ENCODE measurements around the gene FXR2. TPM values are rescaled to one million over a fixed set of nuclear protein-coding genes. Genes with fewer than 3 reads are reported as not detected.

The FXR2 gene
- total RNA-seq, 1 experiment from 2014 or later = 36.4 TPM

DNA sequence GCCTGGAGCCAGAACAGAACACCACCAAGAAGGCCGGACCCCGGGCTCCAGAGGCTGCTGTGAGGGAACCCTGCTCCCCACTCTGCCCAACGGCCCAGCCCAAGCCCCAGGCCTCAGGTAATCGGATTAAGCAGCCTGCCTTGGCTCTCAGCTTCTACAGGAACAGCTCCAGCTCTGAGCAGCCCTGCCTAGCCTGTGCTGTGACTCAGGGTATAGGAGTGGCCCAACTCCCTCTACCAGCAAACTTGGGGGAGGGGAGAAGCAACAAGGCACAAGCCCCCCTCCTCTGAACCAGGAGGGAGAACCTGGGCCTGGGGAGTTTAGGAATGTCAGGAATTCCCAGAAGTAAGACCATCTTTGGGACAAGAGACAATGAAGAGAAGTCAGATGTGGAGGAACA, 24.0 kb downstream of the FXR2 start:
- TF ChIP-seq, protein P1, sequence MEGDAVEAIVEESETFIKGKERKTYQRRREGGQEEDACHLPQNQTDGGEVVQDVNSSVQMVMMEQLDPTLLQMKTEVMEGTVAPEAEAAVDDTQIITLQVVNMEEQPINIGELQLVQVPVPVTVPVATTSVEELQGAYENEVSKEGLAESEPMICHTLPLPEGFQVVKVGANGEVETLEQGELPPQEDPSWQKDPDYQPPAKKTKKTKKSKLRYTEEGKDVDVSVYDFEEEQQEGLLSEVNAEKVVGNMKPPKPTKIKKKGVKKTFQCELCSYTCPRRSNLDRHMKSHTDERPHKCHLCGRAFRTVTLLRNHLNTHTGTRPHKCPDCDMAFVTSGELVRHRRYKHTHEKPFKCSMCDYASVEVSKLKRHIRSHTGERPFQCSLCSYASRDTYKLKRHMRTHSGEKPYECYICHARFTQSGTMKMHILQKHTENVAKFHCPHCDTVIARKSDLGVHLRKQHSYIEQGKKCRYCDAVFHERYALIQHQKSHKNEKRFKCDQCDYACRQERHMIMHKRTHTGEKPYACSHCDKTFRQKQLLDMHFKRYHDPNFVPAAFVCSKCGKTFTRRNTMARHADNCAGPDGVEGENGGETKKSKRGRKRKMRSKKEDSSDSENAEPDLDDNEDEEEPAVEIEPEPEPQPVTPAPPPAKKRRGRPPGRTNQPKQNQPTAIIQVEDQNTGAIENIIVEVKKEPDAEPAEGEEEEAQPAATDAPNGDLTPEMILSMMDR (conservative IDR thresholded peaks at IDR 0.05) = no peak
- peak overlapping the region; percentile 8 for H2BK120ac ChIP-seq (ENCODE audit: low read depth, low read length, poor library complexity, severe bottlenecking)
- no CpG with 5 or more reads among the region's 4 CpGs for WGBS (ENCODE audit: extremely low coverage, insufficient read length, low lambda C conversion rate)
- H2AK5ac ChIP-seq (ENCODE audit: insufficient read length, low read length) = no peak overlapping the region
- Mint-ChIP-seq H3K27ac (peak overlapping the region; percentile 74 to 98 (median 85); a peak in 6 of 7 replicates), H3K9me3 (no peaks in the 10 kb centered on the region), H3K36me3 (ENCODE audit: insufficient read depth in 1 of 3, low read depth in 3 of 3) (peaks cover 32 to 68% (median 61%) of the 10 kb centered on the region in 3 experiments), H3K4me3 (peak overlapping the region; percentile 5 to 6; a peak in 4 of 5 replicates), H3K27me3 (ENCODE audit: low read depth) (no peaks in the 10 kb centered on the region), H3K4me1 (peaks cover 21 to 49% of the 10 kb centered on the region in 2 experiments)
- peak; percentile 86 for DNase-seq
- H3K27me3 ChIP-seq (ENCODE audit: insufficient read depth, low read length) = no peaks in the 10 kb centered on the region
- H4K20me1 ChIP-seq (ENCODE audit: control insufficient read depth, insufficient read depth, insufficient read length) = no peaks in the 10 kb centered on the region
- H3K23ac ChIP-seq (ENCODE audit: insufficient read length, low read depth, low read length) = no peak overlapping the region
- H3K4me2 ChIP-seq (ENCODE audit: insufficient read depth, insufficient read length, low read length) = no peak overlapping the region
- H3K23me2 ChIP-seq (ENCODE audit: insufficient read length, low read depth, low read length, poor library complexity, severe bottlenecking) = peaks cover 10% of the 10 kb centered on the region
- peak overlapping the region; percentile 51 for H3K18ac ChIP-seq (ENCODE audit: insufficient read length, low read depth, low read length)
- no peaks in the 10 kb centered on the region for H3K9me3 ChIP-seq (ENCODE audit: control insufficient read depth, low read depth, low read length)
- H2BK20ac ChIP-seq (ENCODE audit: low read depth, low read length, poor library complexity, severe bottlenecking) = no peak overlapping the region
- H3K27ac ChIP-seq (ENCODE audit: insufficient read length, low read depth, low read length) = no peak overlapping the region
- no peak overlapping the region for H2BK5ac ChIP-seq (ENCODE audit: insufficient read length, low read length)
- no peak overlapping the region for H3K4ac ChIP-seq (ENCODE audit: low read depth, low read length)
- H3K14ac ChIP-seq (ENCODE audit: insufficient read depth, low read length) = peak overlapping the region; percentile 48
- H3K79me2 ChIP-seq (ENCODE audit: insufficient read depth, low read length) = no peaks in the 10 kb centered on the region
- H3K56ac ChIP-seq (ENCODE audit: insufficient read length, low read depth, low read length) = no peak overlapping the region
- no peak overlapping the region for H4K5ac ChIP-seq (ENCODE audit: insufficient read length, low read depth, low read length)
- H2BK15ac ChIP-seq (ENCODE audit: low read depth, low read length) = no peak overlapping the region
- H4K91ac ChIP-seq (ENCODE audit: insufficient read length, low read depth, low read length) = no peak overlapping the region
- no peak overlapping the region for H2AFZ ChIP-seq (ENCODE audit: low read length)
- no peak overlapping the region for H2BK12ac ChIP-seq (ENCODE audit: insufficient read length, low read depth, low read length)
- no peak overlapping the region for H4K8ac ChIP-seq (replicated peaks; ENCODE audit: insufficient read length, low read depth, low read length)
- no peak overlapping the region for H3K9ac ChIP-seq (ENCODE audit: extremely low read depth, insufficient read length, low read length)
- H3T11ph ChIP-seq (ENCODE audit: low read length) = no peak overlapping the region
- no peaks in the 10 kb centered on the region for H3K79me1 ChIP-seq (ENCODE audit: insufficient read depth, low read depth, low read length, poor library complexity, severe bottlenecking)
- no peaks in the 10 kb centered on the region; the same call in 1 of the 2 replicates for H3K4me1 ChIP-seq (ENCODE audit: insufficient read depth, low read length)

Measured in H9 (cell line).